GM18507 (cell line): ENCODE measurements around the gene TRABD2B.
"Not testable (repeated sequence)": the region's sequence is repeated elsewhere in the genome, so short reads cannot be mapped to it uniquely, and the experiment has no call there.

Experiments
- DNase-seq: peaks from one replicate; pipeline ENCODE4 v3.0.0; 2011; ENCODE audit warnings: low read depth; ENCODE audit not compliant: insufficient read length; ENCODE audit errors: extremely low spot score
- FAIRE-seq: peaks from 2 replicates; lab custom pipeline; 2011; peaks lifted over from hg19 to GRCh38; lab: Jason Lieb, UNC

TRABD2B gene

DNA sequence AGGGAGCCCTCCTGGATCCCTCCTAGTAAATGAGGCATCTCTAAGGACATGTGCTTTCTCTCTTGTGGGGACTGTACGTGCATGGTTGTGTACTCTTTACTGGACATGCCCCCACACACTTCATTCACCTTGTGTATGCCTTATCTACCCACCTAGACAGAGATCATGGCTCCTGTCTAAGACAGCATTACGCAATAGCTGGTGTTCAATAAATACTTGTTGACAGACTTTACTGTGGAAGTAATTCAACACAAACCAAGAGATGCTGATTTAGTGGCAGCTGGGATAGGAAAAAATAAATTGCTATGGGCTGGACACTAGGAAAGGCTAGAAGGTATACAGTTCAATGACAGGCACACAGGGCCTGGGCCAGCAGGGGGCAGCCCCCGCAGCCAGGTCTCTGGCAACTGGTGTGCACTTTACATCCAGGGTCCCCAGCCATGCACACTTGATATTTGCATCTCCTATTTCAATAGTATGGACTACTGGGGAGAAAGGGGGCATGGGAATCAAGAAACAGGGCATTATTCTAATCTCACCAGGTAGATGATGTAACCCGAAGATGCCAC, 24.2 kb downstream of the TRABD2B start:
- FAIRE-seq (no peak), DNase-seq (no peak)

DNA sequence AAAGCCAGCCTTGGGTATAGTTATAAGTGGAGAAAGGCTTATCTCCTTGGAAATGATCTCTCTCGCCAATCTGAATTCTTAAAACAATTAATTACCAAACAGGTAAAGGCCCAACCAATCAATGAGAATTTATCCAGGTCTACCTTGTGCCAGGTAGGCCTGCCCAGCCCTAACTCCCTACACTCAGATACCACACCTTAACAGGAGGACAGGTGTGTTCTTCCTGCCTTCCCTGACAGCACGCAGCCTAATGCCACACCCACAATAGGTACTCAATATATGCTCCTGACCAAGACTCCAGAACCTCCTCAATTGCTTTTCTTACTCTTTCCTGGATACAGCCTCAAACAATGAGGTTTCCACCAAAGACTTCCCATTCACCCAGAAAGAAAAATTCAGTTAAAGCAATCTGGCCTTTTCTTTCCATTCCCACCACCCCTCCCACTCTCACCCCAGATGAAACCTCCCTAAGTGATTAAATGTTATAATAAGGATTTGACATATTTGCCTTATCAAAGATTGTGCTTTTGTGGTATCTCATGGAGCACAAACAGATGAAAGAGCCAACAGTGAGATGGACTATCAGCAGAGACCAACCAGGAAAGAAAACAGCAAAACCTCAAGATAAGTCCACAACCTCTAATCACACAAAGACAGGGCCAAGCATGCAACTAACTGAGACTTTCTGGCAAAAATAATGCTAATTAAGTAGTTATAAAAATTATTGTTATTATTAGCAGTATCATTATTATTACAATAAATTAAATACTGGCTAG, 25.6 kb downstream of the TRABD2B start:
- no peak for FAIRE-seq
- no peak for DNase-seq

DNA sequence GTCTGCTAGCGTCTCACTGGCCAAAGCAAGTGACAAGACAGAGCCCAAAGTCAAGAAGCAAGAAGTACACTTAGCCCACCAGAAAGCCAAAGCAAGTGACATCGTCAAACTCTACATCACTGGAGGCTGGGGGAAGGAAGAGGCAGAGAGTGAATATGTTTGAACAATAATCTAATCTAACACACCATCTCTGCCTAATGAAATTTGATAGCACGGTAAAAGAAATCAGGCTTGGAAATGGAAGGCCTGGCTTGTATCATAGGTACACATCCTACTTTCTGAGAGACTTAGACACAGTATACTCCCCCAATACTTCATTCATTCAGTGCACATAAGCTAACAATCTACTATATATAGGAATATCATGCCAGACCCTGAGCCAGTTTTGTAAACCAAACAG, 26.3 kb downstream of the TRABD2B start:
- FAIRE-seq = no peak

DNA sequence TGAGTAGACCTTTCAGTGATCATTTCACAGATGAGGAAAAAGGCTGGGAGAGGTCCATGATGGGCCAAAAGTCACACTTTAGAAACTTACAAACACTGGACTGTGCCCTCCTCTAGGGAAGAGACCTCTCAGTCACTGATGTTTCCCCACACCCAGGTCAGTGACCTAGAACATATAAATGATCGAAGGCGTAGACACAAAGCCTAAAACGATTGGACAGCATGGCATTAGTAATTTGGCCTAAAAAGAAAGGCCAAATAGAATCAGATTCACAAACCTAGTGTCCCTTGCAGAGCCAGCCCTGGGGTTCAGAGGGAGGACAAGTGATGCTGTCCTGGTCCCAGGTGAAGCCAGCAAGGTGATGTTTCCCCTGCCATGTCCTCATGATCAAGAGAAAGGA, 27.7 kb downstream of the TRABD2B start:
- no peak for DNase-seq
- no peak for FAIRE-seq

More for the DNA sequence above, 26.3 kb downstream of the TRABD2B start:
- no peak for DNase-seq

DNA sequence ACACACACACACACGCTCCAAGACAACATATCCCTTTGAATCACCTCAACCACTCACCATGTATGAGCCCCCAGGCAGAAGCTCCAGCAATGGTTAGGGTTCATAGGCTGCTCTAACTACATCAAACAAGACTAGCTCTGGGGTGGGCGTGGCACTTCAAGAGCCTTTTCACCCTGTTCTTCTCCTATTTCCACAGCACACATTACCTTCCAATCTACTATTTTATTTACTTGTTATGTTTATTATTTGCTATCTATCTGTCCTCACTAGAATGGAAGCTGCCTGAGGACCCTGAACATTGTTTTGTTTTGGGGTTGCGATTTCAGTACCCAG, 28.7 kb downstream of the TRABD2B start:
- DNase-seq (no peak), FAIRE-seq (no peak)

- FAIRE-seq = no peak
- DNase-seq = no peak
These were observed 29.2 kb downstream of the TRABD2B start for GRCh38 chr1:47967864-47968555.

GRCh38 chr1:47965816-47966215, 31.4 kb downstream of the TRABD2B start:
- DNase-seq (no peak), FAIRE-seq (no peak)

DNA sequence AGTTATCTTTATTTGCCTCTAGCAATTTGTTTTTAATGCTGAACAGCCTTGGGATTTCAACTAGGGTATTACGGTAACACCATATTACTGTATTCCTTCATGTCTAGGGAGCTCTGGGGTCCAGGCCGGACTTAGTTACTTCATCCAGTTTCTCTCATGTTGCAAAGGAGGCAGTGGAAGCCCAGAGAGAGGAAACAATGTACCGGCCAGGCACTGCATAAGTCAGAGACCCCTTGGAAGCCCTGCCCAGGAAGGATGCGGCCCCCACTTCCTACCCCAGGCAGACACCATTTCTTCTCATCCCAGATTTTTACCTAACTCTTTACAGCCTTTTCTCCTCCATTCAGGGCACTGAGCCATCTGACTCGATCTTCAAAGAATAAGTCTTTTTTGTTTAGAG, 32.5 kb downstream of the TRABD2B start:
- FAIRE-seq (no peak), DNase-seq (no peak)

GRCh38 chr1:47963568-47964358, 33.4 kb downstream of the TRABD2B start:
- DNase-seq = no peak
- no peak for FAIRE-seq

DNA sequence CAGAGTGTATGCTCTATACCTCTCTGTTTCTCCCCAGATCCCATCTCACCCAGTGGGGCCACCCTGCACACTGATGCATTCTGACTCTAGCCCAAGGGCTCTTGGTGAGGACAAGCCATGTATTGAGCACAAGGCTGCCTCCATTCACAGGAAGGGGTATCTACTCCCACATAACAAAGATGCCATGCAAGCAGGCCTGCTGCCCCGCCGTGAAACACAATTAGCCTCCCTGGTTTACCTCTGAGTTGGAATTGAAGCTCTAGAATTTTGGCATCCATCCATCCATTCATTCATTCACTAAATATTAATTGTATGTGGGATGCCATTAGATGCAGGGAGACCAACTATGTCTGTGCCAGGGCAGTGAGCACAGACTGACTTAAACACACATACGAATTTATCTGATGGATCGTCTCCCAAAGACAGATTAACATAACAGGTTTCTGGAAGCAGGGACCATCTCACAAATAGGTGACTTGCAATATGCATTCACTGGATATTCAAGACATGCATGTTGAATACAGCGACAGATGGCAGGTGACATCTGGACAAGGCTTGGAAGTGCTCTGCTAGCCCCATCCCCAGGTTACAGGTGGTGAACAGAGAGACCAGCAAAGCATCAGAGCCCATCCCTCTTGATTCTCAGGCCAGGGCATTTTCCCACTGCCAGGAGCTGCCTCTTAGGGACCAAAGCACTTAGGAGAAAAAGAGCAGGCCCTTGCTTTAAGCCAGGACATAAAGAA, 34.3 kb downstream of the TRABD2B start:
- DNase-seq = no peak
- FAIRE-seq = no peak

DNA sequence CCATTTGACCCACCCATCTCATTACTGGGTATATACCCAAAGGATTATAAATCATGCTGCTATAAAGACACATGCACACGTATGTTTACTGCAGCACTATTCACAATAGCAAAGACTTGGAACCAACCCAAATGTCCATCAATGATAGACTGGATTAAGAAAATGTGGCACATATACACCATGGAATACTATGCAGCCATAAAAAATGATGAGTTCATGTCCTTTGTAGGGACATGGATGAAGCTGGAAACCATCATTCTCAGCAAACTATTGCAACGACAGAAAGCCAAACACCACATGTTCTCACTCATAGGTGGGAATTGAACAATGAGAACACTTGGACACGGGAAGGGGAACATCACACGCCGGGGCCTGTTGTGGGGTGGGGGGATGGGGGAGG, 35.4 kb downstream of the TRABD2B start:
- not testable (repeated sequence) for FAIRE-seq, DNase-seq

DNA sequence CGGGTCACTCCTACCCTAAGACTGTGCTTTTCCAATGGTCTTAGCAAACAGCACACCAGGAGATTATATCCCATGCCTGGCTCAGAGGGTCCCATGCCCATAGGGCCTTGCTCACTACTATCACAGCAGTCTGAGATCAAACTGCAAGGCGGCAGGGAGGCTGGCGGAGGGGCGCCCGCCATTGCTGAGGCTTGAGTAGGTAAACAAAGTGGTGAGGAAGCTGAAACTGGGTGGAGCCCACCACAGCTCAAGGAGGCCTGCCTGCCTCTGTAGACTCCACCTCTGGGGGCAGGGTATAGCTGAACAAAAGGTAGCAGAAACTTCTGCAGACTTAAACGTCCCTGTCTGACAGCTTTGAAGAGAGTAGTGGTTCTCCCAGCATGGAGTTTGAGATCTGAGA, 40.7 kb downstream of the TRABD2B start:
- not testable (repeated sequence) for DNase-seq, FAIRE-seq

- DNase-seq (no peak), FAIRE-seq (no peak)
These were observed 43.5 kb downstream of the TRABD2B start for GRCh38 chr1:47953661-47954060.

GRCh38 chr1:47951545-47952235, 45.5 kb downstream of the TRABD2B start:
- FAIRE-seq (no peak), DNase-seq (no peak)

DNA sequence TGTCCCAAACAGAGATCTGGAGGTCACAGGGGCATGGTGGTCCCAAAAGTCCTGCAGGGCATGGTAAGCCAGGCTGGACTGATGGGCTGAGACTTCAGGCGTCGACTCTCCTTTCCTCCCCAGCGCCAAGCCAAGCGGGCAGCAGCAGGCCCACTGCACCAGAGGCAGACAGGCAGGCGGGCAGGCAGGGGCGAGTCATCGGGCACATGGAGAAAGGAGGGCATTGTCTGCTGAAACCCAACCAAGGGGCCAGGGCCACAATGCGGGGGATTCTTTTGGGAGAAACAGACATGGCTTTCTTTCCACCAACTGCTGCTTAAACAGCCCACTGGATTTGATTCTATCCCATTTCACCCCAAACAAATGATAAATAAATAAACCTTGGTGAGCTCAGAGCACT, 46.2 kb downstream of the TRABD2B start:
- no peak for DNase-seq
- no peak for FAIRE-seq

- DNase-seq = no peak
- FAIRE-seq = no peak
These were observed 46.7 kb downstream of the TRABD2B start for GRCh38 chr1:47950471-47950870.

DNA sequence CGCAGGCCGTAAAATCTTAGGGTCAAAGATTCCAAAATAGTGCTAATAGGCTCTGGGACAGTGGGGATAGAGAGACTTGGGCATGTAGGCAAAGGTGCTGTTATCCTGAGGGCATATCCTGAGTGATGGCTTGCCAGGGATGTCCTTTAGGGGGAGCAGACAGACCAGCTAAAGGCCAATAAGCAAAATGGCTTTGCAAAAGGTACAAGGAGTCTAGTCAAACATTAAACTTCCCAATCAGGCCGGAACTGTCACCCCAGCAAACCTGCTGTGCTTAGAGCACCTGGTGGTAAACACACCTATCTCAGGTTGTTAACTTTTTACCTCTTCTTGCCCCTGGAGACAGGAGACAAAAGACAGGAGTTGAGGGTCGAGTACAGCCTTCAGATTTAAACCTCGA, 49.1 kb downstream of the TRABD2B start:
- no peak for FAIRE-seq

DNA sequence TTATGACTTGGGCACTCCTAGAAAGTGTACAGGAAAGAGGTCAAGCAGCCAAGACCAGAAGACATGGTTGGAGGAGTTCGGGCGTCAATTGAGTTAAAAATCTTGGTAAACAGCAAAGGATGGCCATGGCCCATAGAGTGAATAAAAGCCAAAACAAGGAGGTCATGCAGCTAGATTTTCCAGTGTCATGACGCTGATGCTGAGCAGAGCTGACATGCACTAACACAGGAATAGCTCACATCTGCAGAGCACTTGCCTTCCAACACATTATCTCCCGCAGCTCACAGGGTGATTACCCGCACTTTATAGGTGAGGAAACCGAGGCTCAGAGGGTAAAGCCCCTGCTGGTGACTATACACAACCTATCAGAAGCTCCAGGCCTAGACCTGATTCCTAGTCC, 49.7 kb downstream of the TRABD2B start:
- DNase-seq (no peak), FAIRE-seq (no peak)

More for the DNA sequence above, 49.1 kb downstream of the TRABD2B start:
- DNase-seq = no peak

GRCh38 chr1:47944561-47944960, 52.6 kb downstream of the TRABD2B start:
- no peak for FAIRE-seq

More at GRCh38 chr1:47944561-47944960, 52.6 kb downstream of the TRABD2B start:
- no peak for DNase-seq
